Measurements from ENCODE around the gene CCNB1IP1.
"Not testable (repeated sequence)": the region's sequence is repeated elsewhere in the genome, so short reads cannot be mapped to it uniquely, and the experiment has no call there.

The CCNB1IP1 gene

DNA sequence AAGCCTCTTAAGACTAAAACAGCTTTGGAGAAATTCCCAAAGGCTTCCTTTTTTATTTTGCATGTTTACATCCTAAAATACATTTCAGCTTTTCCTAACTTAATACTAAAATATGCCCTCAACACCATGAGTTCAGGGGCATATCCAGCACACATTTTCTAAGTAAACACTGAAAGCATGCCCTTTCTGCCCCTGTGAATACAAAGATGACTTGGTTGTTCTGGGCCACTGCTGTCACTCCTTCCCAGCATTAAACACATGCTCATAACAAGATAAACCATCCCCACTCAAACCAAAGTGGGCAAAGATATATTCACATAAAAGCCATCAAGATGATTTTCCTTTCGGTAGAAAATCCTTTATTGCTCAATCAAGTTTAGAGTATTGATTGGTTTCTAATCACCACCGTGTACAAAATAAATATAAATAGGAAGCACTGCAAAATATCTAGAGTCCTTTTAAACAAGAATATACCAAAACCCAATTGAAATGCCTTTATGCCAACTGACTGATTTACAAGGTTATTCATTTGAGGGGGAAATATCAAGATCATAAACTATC, 1.9 kb downstream of the CCNB1IP1 start:
- DNase-seq = no peak

DNA sequence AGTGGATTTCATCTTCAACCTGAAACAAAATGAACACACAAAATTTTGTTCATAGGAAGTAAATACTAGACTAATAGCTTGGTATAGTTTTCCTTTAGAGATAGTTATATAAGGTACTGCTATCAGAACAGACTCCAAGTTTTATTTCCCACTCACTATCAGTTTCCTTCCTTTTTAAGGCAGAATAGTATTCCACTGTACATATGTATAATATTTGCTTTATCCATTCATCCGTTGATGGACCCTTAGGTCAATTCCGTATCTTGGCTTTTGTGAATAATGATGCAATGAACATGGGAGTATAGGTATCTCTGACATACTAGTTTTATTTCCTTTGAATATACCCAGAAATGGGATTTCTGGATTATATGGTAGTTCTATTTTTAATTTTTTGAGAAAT, 3.7 kb downstream of the CCNB1IP1 start:
- no peak for DNase-seq

GRCh38 chr14:20328705-20329104, 4.4 kb downstream of the CCNB1IP1 start:
- DNase-seq = peak; percentile 21

- DNase-seq = peak; percentile 59
These were observed 5.8 kb downstream of the CCNB1IP1 start for GRCh38 chr14:20327005-20327869.

- DNase-seq = no peak
These were observed 15.4 kb downstream of the CCNB1IP1 start for GRCh38 chr14:20317720-20318119.

DNA sequence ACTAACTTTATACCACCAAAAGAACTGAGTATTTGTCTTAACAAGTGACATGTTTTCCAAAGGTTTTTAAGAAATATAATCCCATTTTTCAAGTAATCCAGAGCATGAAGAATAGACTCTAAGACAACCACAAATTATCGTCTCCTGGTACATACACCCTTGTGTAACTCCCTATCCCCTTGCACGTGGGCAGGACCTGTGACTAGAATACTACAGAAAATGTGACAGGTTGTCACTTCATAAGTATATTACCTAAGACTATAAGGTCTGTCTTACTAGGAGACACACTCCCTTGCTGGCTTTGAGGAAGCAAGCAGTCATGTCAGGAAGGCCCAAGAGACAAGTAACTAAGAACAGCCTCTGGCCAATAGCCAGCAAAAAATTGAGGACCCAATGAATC, 19.1 kb downstream of the CCNB1IP1 start:
- DNase-seq = no peak

DNA sequence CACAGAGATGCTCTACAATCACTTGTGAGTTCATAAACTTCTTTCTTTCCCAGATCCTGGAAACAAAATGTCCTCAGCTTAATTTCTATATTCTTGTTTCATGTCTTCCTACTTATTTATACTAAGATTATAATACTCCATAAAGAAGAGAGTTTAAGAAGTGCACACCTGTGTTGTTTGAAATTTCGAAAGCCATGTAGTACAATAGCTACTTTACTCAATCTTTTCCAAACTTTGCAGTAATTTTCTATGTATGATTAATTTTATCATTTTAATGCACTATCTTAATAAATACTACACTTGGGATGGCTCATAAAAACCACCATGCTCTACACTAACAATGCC, 27.0 kb downstream of the CCNB1IP1 start:
- no peak for DNase-seq

GRCh38 chr14:20305265-20306078, 27.6 kb downstream of the CCNB1IP1 start, which contains the start of gene TTC5:
TSS of gene TTC5 (minus strand) at chr14:20305951. CDS start at chr14:20305937, 14 bp downstream.
- peak; percentile 87 for DNase-seq

GRCh38 chr14:20302042-20302755, 30.9 kb downstream of the CCNB1IP1 start:
- no peak for DNase-seq

DNA sequence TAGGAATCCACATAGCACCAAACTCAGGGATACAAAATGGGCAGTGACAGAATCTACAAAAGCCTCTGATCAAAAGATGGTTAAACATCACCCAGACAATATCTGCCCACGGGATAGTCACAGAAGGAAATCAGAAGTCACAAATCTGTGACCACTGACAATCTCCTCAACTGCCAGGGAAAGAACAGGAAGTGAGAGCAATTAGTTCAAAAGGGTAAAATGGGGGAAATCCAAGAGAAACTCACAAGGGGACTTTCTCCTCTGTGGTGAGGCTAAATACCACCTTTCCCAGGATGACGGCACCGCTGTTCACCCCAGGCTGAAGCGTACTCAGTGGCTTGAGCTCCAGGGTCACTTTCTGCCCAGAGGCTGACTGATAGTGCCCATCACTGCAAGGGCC, 38.0 kb downstream of the CCNB1IP1 start:
- no peak for DNase-seq

GRCh38 chr14:20294636-20295035, 38.4 kb downstream of the CCNB1IP1 start:
- no peak for DNase-seq

GRCh38 chr14:20281998-20282397, 51.1 kb downstream of the CCNB1IP1 start:
- not testable (repeated sequence) for DNase-seq

- DNase-seq = not testable (repeated sequence)
These were observed 52.8 kb downstream of the CCNB1IP1 start for GRCh38 chr14:20280265-20280664.

DNA sequence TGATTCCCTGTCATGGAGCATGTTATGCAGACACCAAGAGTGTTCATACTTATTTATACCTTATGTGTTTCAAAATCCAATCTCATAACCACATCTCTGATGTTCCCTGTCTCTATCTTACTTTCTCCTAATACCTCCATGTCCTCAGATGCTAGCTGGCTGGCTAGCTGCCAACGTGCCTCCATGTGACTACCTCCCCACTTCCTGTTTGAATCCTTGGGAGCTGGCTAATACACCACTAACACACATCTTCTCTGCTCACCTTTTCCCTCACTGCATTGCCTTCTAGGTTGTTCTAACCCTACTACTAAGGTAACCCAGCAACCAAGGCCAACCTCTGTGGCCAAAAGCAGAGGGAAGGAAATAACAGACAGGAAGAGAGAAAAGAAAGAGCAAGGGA, 54.7 kb downstream of the CCNB1IP1 start:
- peak; percentile 12 for DNase-seq

DNA sequence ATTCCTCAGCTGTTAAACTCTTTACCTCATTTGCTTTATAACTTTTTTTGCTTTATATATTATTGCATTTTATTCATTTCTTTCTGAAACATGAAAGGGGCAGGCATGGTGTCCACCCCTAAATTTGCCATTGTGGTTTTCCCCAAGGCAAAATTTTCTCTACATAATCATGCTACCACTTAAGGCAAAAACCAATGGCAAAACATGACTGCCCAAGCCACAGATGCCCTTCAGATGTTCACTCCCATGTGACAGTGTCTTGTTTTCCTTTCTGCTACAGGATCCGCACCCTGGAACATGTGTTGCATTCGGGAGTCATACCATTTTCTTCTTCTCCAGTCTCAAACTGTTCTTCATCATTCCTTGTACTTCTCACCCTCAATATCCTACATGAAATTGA, 55.7 kb downstream of the CCNB1IP1 start:
- DNase-seq = no peak

DNA sequence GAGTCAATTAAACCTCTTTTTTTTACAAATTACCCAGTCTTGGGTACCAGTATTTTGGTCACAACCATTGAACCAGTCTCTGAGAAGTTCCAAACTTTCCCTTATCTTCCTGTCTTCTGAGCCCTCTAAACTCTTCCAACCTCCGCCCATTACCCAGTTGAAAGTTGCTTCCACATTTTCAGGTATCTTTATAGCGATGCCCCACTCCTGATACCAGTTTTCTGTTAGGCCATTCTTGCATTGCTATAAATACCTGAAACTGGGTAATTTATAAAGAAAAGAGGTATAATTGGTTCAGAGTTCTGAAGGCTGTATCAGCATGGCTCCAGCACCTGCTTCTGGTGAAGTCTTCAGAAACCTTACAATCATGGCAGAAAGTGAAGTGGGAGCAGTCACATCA, 59.0 kb downstream of the CCNB1IP1 start:
- no peak for DNase-seq

- DNase-seq = not testable (repeated sequence)
These were observed 68.7 kb downstream of the CCNB1IP1 start for GRCh38 chr14:20264361-20264760.

GRCh38 chr14:20262642-20263128, 70.4 kb downstream of the CCNB1IP1 start:
- no peak for DNase-seq
